ENCODE measurements around the gene WDR27.
A peak's percentile ranks its signal among the peaks of the same experiment; 100 is the strongest.
"Not testable (repeated sequence)": the region's sequence is repeated elsewhere in the genome, so short reads cannot be mapped to it uniquely, and the experiment has no call there.

WDR27 gene

GRCh38 chr6:169709293-169709692, 7.5 kb upstream of the WDR27 start:
- no peak for DNase-seq

GRCh38 chr6:169707772-169708171, 5.9 kb upstream of the WDR27 start:
- DNase-seq: no peak

GRCh38 chr6:169702840-169703246, 1.0 kb upstream of the WDR27 start:
- DNase-seq: no peak

- DNase-seq: peak in 3 of 14 donors; percentile 33 to 48 (median 34)
Measured at GRCh38 chr6:169701311-169701953, 397 bp downstream of the WDR27 start.

- no peak for DNase-seq
Measured at GRCh38 chr6:169700296-169700695, 1.5 kb downstream of the WDR27 start.

GRCh38 chr6:169697115-169697514, 4.7 kb downstream of the WDR27 start:
- not testable (repeated sequence) for DNase-seq

- no peak for DNase-seq
Measured at GRCh38 chr6:169695131-169695530, 6.7 kb downstream of the WDR27 start.

- no peak for DNase-seq
Measured at GRCh38 chr6:169692516-169692915, 9.3 kb downstream of the WDR27 start.

- DNase-seq: no peak
Measured at GRCh38 chr6:169691260-169691659, 10.6 kb downstream of the WDR27 start.

GRCh38 chr6:169689287-169689686, 12.5 kb downstream of the WDR27 start:
- no peak for DNase-seq

GRCh38 chr6:169685860-169686259, 16.0 kb downstream of the WDR27 start:
- DNase-seq: no peak

GRCh38 chr6:169684056-169684455, 17.8 kb downstream of the WDR27 start:
- DNase-seq: no peak

- no peak for DNase-seq
Measured at GRCh38 chr6:169678342-169678741, 23.5 kb downstream of the WDR27 start.

- no peak for DNase-seq
Measured at GRCh38 chr6:169677096-169677495, 24.7 kb downstream of the WDR27 start.

GRCh38 chr6:169675011-169675410, 26.8 kb downstream of the WDR27 start:
- DNase-seq: no peak

- DNase-seq: no peak
Measured at GRCh38 chr6:169671563-169671962, 30.3 kb downstream of the WDR27 start.

GRCh38 chr6:169669889-169670288, 31.9 kb downstream of the WDR27 start:
- no peak for DNase-seq

GRCh38 chr6:169669147-169669546, 32.7 kb downstream of the WDR27 start:
- no peak for DNase-seq

- DNase-seq: no peak
Measured at GRCh38 chr6:169668203-169668847, 33.5 kb downstream of the WDR27 start.

GRCh38 chr6:169667716-169668115, 34.1 kb downstream of the WDR27 start:
- DNase-seq: no peak

GRCh38 chr6:169666441-169666840, 35.4 kb downstream of the WDR27 start:
- DNase-seq: no peak

- DNase-seq: no peak
Measured at GRCh38 chr6:169665289-169665688, 36.5 kb downstream of the WDR27 start.

- no peak for DNase-seq
Measured at GRCh38 chr6:169664227-169664626, 37.6 kb downstream of the WDR27 start.

GRCh38 chr6:169663468-169663867, 38.4 kb downstream of the WDR27 start:
- no peak for DNase-seq

- no peak for DNase-seq
Measured at GRCh38 chr6:169661391-169661756, 40.5 kb downstream of the WDR27 start.

Data from C1 segment of cervical spinal cord (tissue), 14 donors.